Stimulated activated naive CD4-positive, alpha-beta T cell treated with Interleukin-2 at 50 U/mL for 16 hours (primary cell): ENCODE results near the gene FYTTD1.

Source experiments
- DNase-seq: peaks from one replicate; lab custom pipeline; 2025; lab: John Stamatoyannopoulos, UW

The FYTTD1 gene

GRCh38 chr3:197836244-197836643 is 86.6 kb downstream of the FYTTD1 start:
- no peak for DNase-seq
